Measurements from ENCODE around the gene CD274. TPM values are rescaled to one million over a fixed set of nuclear protein-coding genes. Genes with fewer than 3 reads are reported as not detected.

Gene CD274
- not detected for total RNA-seq (ENCODE audit: unreplicated experiment)
- long read RNA-seq: 0 reads

- no peaks in the 10 kb centered on the region for H3K9me3 Mint-ChIP-seq (ENCODE audit: unreplicated experiment)
- no peaks in the 10 kb centered on the region for H3K36me3 Mint-ChIP-seq (ENCODE audit: unreplicated experiment)
- peak within 1 kb of the TSS; percentile 75 for H3K4me3 Mint-ChIP-seq (ENCODE audit: unreplicated experiment)
- peaks cover 2% of the 10 kb centered on the region for H3K27me3 Mint-ChIP-seq (ENCODE audit: unreplicated experiment)
- H3K27ac Mint-ChIP-seq (ENCODE audit: unreplicated experiment): no peak within 1 kb of the TSS
- DNase-seq: peak; percentile 74
- H3K4me1 Mint-ChIP-seq (ENCODE audit: low read depth, unreplicated experiment): peaks cover 4% of the 10 kb centered on the region
- peak; percentile 17 for TF ChIP-seq CTCF (IDR thresholded peaks at IDR 0.05; ENCODE audit: partially characterized antibody, unreplicated experiment)
Observed at GRCh38 chr9:5450359-5451091, at the start of gene CD274. CD274 (plus strand) TSS chr9:5450542; CDS start chr9:5456114, 5,572 bp downstream.

GRCh38 chr9:5402217-5402616 lies 48.1 kb upstream of the CD274 start:
- no peak overlapping the region for H3K4me3 Mint-ChIP-seq (ENCODE audit: unreplicated experiment)
- peaks cover 2% of the 10 kb centered on the region for H3K27me3 Mint-ChIP-seq (ENCODE audit: unreplicated experiment)
- TF ChIP-seq CTCF (IDR thresholded peaks at IDR 0.05; ENCODE audit: partially characterized antibody, unreplicated experiment): no peak
- no peak overlapping the region for H3K27ac Mint-ChIP-seq (ENCODE audit: unreplicated experiment)
- DNase-seq: no peak
- peaks cover 6% of the 10 kb centered on the region for H3K9me3 Mint-ChIP-seq (ENCODE audit: unreplicated experiment)
- peaks cover 11% of the 10 kb centered on the region for H3K36me3 Mint-ChIP-seq (ENCODE audit: unreplicated experiment)
- H3K4me1 Mint-ChIP-seq (ENCODE audit: low read depth, unreplicated experiment): no peaks in the 10 kb centered on the region

DNA sequence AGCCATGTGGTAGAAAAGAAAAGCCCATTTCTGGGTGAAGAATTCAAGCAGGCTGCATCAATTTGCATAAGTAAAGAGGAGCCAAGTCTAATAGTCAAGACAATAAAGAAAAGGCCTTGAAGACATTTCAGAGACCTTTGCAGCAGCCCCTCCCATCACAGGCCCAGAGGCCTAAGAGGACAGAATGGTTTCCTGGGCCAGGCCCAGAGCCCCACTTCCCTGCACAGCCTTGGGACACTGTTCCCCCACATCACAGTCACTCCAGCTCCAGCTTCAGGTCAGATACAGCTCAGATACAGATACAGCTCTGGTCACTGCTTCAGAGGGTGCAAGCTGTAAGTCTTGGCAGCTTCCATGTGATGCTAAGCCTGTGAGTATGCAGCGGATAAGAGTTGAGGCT lies 41.7 kb upstream of the CD274 start:
- Mint-ChIP-seq H3K27ac (ENCODE audit: unreplicated experiment) (no peak overlapping the region), H3K27me3 (ENCODE audit: unreplicated experiment) (peaks cover 5% of the 10 kb centered on the region), H3K36me3 (ENCODE audit: unreplicated experiment) (peaks cover 20% of the 10 kb centered on the region), H3K4me1 (ENCODE audit: low read depth, unreplicated experiment) (no peaks in the 10 kb centered on the region), H3K9me3 (ENCODE audit: unreplicated experiment) (peaks cover 8% of the 10 kb centered on the region), H3K4me3 (ENCODE audit: unreplicated experiment) (no peak overlapping the region)
- no peak for DNase-seq
- TF ChIP-seq CTCF (IDR thresholded peaks at IDR 0.05; ENCODE audit: partially characterized antibody, unreplicated experiment): no peak

DNA sequence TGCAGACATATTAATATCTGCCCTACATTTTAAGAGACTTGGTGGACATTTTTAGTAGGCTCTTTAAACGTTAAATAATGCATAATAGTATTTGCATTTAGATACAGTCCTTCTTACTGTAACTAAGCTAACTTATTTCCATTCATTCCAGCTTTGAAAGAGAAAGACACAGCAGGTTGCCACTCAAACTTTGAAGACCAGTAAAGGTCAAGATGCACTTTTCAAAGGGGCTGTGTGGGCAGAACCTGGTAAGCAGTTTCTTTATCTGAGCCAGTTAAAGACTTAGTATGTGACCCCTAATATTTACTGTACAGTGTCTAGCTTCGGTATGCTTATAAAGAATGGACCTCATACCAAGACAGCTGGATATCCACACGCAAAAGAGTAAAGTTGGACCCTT lies 33.4 kb upstream of the CD274 start:
- H3K9me3 Mint-ChIP-seq (ENCODE audit: unreplicated experiment): no peaks in the 10 kb centered on the region
- TF ChIP-seq CTCF (IDR thresholded peaks at IDR 0.05; ENCODE audit: partially characterized antibody, unreplicated experiment): no peak
- no peak for DNase-seq
- no peak overlapping the region for H3K4me3 Mint-ChIP-seq (ENCODE audit: unreplicated experiment)
- H3K27ac Mint-ChIP-seq (ENCODE audit: unreplicated experiment): no peak overlapping the region
- no peaks in the 10 kb centered on the region for H3K4me1 Mint-ChIP-seq (ENCODE audit: low read depth, unreplicated experiment)
- H3K27me3 Mint-ChIP-seq (ENCODE audit: unreplicated experiment): no peaks in the 10 kb centered on the region
- H3K36me3 Mint-ChIP-seq (ENCODE audit: unreplicated experiment): no peaks in the 10 kb centered on the region

DNA sequence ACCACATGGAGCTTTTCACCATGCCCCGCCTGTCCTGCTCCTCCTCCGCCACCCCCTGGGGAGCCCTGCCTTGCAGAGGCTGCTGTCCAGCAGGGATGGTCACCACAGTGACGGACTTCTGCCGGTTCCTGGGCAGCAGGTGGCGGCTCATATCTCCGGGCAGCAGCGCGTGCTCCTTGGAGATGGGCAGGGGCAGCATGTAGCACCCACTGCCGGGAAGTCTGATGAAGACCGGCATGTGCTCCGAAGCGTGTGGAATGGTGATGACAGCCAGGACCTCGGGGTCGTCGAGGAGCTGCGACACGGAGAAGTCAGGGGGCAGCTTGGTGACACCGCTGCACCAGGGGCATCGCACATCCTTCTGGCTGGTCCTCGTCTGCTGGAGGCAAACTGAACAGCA lies 31.9 kb upstream of the CD274 start:
- no peak overlapping the region for H3K4me3 Mint-ChIP-seq (ENCODE audit: unreplicated experiment)
- H3K36me3 Mint-ChIP-seq (ENCODE audit: unreplicated experiment): no peaks in the 10 kb centered on the region
- H3K27ac Mint-ChIP-seq (ENCODE audit: unreplicated experiment): no peak overlapping the region
- no peak for TF ChIP-seq CTCF (IDR thresholded peaks at IDR 0.05; ENCODE audit: partially characterized antibody, unreplicated experiment)
- H3K9me3 Mint-ChIP-seq (ENCODE audit: unreplicated experiment): no peaks in the 10 kb centered on the region
- H3K4me1 Mint-ChIP-seq (ENCODE audit: low read depth, unreplicated experiment): no peaks in the 10 kb centered on the region
- H3K27me3 Mint-ChIP-seq (ENCODE audit: unreplicated experiment): no peaks in the 10 kb centered on the region
- no peak for DNase-seq
